HepG2 (cell line): ENCODE measurements around the gene RREB1. TPM values are rescaled to one million over a fixed set of nuclear protein-coding genes. Genes with fewer than 3 reads are reported as not detected.

Experiments
- IRF2 ChIP-seq: IDR thresholded peaks from 2 replicates; pipeline ENCODE4 v1.6.1; 2018; ENCODE audit warnings: missing genetic modification reagents, missing compliant biosample characterization
- MTA1 ChIP-seq: sonication (generic); formaldehyde crosslinking; IDR thresholded peaks from 2 replicates; pipeline ENCODE4 v1.4.0; 2020; ENCODE audit warnings: missing genetic modification reagents, mild to moderate bottlenecking, borderline replicate concordance
- NRL ChIP-seq: sonication (generic); formaldehyde crosslinking; IDR thresholded peaks from 2 replicates; pipeline ENCODE4 v1.5.0; 2020; ENCODE audit warnings: missing genetic modification reagents, mild to moderate bottlenecking, moderate library complexity, borderline replicate concordance
- SALL2 ChIP-seq: sonication (generic); formaldehyde crosslinking; IDR thresholded peaks from 2 replicates; pipeline ENCODE4 v1.8.1; 2023; ENCODE audit warnings: mild to moderate bottlenecking, missing genetic modification reagents, inconsistent platforms
- SMAD1 ChIP-seq: sonication (generic); formaldehyde crosslinking; IDR thresholded peaks from 2 replicates; pipeline ENCODE4 v1.4.0; 2020; ENCODE audit warnings: missing genetic modification reagents, low read depth, mild to moderate bottlenecking, borderline replicate concordance
- TP53 ChIP-seq: sonication (generic); formaldehyde crosslinking; conservative IDR thresholded peaks from 2 replicates; pipeline ENCODE4 v1.4.0; 2020; ENCODE audit warnings: missing genetic modification reagents
- ZFAT ChIP-seq: sonication (generic); formaldehyde crosslinking; conservative IDR thresholded peaks from 2 replicates; pipeline ENCODE4 v1.8.1; 2023; ENCODE audit warnings: missing genetic modification reagents, inconsistent platforms
- ZNF282 ChIP-seq: fragments of 450-650 bp; IDR thresholded peaks from 2 replicates; pipeline ENCODE4 v1.6.1; 2018; ENCODE audit not compliant: partially characterized antibody
- ZNF343 ChIP-seq: sonication (generic); formaldehyde crosslinking; IDR thresholded peaks from 2 replicates; pipeline ENCODE4 v1.4.0; 2020; ENCODE audit warnings: mild to moderate bottlenecking, missing genetic modification reagents
- ZNF431 ChIP-seq: sonication (generic); formaldehyde crosslinking; IDR thresholded peaks from 2 replicates; pipeline ENCODE4 v1.9.0; 2022; ENCODE audit warnings: missing genetic modification reagents, low read depth, mild to moderate bottlenecking, borderline replicate concordance
- ZNF543 ChIP-seq: sonication (generic); formaldehyde crosslinking; IDR thresholded peaks from 2 replicates; pipeline ENCODE4 v1.4.0; 2020; ENCODE audit warnings: mild to moderate bottlenecking, missing genetic modification reagents
- ZNF569 ChIP-seq: sonication (generic); formaldehyde crosslinking; IDR thresholded peaks from 2 replicates; pipeline ENCODE4 v1.5.0; 2020; ENCODE audit warnings: mild to moderate bottlenecking, missing genetic modification reagents, moderate library complexity, borderline replicate concordance
- polyA plus RNA-seq, 8 experiments: library from polyadenylated mRNA; depleted of rRNA in 3 of 8; stranded (reverse) in 7 of 8; unstranded in 1 of 8; fragments of >200 nt; fragmentation: Illumina TruSeq in 4 of 8; extraction: Trizol in 4 of 8; gene quantifications; 2 replicates each; pipeline versions ENCODE4 v1.2.1 to v1.2.3, GENCODE V29; 2011 to 2016; ENCODE audit warnings: low read depth in 4 of 8, missing spikeins in 1 of 8, mixed read lengths in 1 of 8; ENCODE audit not compliant: insufficient read depth in 1 of 8
- total RNA-seq, 5 experiments: library from RNA; depleted of rRNA; stranded (reverse); fragments of >200 nt; fragmentation: Illumina TruSeq; extraction: Trizol; gene quantifications; 2 replicates each; pipeline ENCODE4 v1.2.3, GENCODE V29; 2016; ENCODE audit warnings: low read depth in 1 of 5
- TF ChIP-seq, protein P1 (sequence below): sonication (generic); formaldehyde crosslinking; IDR thresholded peaks from 2 replicates; pipeline ENCODE4 v1.4.0; 2020; ENCODE audit warnings: missing genetic modification reagents, mild to moderate bottlenecking, borderline replicate concordance
- TF ChIP-seq, protein P2 (sequence below): sonication (generic); formaldehyde crosslinking; IDR thresholded peaks from 2 replicates; pipeline ENCODE4 v1.5.1; 2020; ENCODE audit warnings: mild to moderate bottlenecking, moderate library complexity, missing genetic modification reagents
- TF ChIP-seq, protein P3 (sequence below): sonication (generic); formaldehyde crosslinking; IDR thresholded peaks from 2 replicates; pipeline ENCODE4 v1.8.0; 2022; ENCODE audit warnings: missing genetic modification reagents, mild to moderate bottlenecking, moderate library complexity, borderline replicate concordance
- TF ChIP-seq, protein P4 (sequence below): sonication (generic); formaldehyde crosslinking; IDR thresholded peaks from 2 replicates; pipeline ENCODE4; 2020; ENCODE audit warnings: missing genetic modification reagents, mild to moderate bottlenecking, borderline replicate concordance
- TF ChIP-seq, protein P5 (sequence below): sonication (generic); formaldehyde crosslinking; IDR thresholded peaks from 2 replicates; pipeline ENCODE4 v1.4.0; 2020; ENCODE audit warnings: mild to moderate bottlenecking, missing genetic modification reagents

The RREB1 gene
- total and polyA plus RNA-seq, 2 of the 13 experiments (the other 11 are each of a cell fraction or from before 2014, with no cell fraction given) = 6.1 to 23.2 TPM

DNA sequence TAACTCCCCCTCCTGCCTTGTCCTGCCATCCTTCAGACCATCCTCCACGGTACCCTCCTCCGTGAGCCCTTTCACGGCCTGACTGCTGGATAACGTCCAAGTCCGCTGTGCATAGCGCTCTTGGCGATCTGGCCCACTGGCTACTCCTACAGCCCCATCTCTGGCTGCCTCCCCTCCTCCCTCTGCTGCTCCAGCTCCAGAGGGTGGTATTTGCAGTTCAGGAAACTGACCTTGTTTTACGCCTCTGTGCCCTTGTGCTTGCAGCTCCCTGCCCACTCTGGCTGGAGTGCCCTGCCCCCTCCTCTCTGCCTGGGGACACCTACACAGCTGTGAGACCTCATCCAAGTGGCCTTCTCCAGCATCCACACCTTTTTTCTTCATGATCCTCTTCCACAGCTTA is 6.5 kb upstream of the RREB1 start (continued):
- TF ChIP-seq IRF2 (CRISPR knock-in tag) (peak; percentile 69; the same call in 1 of the 2 replicates), MTA1 (CRISPR knock-in tag) (peak; percentile 88; the same call in 1 of the 2 replicates), ZNF282 (no peak), ZNF343 (CRISPR knock-in tag) (no peak), ZNF543 (CRISPR knock-in tag) (no peak), SALL2 (CRISPR knock-in tag) (no peak), ZFAT (CRISPR knock-in tag) (no peak), ZNF431 (CRISPR knock-in tag) (no peak; the same call in 1 of the 2 replicates), NRL (CRISPR knock-in tag) (no peak; the same call in 1 of the 2 replicates), TP53 (CRISPR knock-in tag) (no peak), SMAD1 (CRISPR knock-in tag) (peak; percentile 58; the same call in 1 of the 2 replicates), ZNF569 (CRISPR knock-in tag) (no peak)
- TF ChIP-seq, protein P1, sequence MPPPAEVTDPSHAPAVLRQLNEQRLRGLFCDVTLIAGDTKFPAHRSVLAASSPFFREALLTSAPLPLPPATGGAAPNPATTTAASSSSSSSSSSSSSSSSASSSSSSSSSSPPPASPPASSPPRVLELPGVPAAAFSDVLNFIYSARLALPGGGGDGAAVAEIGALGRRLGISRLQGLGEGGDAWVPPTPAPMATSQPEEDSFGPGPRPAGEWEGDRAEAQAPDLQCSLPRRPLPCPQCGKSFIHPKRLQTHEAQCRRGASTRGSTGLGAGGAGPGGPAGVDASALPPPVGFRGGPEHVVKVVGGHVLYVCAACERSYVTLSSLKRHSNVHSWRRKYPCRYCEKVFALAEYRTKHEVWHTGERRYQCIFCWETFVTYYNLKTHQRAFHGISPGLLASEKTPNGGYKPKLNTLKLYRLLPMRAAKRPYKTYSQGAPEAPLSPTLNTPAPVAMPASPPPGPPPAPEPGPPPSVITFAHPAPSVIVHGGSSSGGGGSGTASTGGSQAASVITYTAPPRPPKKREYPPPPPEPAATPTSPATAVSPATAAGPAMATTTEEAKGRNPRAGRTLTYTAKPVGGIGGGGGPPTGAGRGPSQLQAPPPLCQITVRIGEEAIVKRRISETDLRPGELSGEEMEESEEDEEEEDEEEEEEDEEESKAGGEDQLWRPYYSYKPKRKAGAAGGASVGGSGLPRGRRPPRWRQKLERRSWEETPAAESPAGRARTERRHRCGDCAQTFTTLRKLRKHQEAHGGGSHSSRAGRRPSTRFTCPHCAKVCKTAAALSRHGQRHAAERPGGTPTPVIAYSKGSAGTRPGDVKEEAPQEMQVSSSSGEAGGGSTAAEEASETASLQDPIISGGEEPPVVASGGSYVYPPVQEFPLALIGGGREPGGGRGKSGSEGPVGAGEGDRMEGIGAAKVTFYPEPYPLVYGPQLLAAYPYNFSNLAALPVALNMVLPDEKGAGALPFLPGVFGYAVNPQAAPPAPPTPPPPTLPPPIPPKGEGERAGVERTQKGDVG (CRISPR knock-in tag) = no peak
- TF ChIP-seq, protein P2, sequence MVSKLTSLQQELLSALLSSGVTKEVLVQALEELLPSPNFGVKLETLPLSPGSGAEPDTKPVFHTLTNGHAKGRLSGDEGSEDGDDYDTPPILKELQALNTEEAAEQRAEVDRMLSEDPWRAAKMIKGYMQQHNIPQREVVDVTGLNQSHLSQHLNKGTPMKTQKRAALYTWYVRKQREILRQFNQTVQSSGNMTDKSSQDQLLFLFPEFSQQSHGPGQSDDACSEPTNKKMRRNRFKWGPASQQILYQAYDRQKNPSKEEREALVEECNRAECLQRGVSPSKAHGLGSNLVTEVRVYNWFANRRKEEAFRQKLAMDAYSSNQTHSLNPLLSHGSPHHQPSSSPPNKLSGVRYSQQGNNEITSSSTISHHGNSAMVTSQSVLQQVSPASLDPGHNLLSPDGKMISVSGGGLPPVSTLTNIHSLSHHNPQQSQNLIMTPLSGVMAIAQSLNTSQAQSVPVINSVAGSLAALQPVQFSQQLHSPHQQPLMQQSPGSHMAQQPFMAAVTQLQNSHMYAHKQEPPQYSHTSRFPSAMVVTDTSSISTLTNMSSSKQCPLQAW (CRISPR knock-in tag) = peak; percentile 16; the same call in 1 of the 2 replicates
- TF ChIP-seq, protein P3, sequence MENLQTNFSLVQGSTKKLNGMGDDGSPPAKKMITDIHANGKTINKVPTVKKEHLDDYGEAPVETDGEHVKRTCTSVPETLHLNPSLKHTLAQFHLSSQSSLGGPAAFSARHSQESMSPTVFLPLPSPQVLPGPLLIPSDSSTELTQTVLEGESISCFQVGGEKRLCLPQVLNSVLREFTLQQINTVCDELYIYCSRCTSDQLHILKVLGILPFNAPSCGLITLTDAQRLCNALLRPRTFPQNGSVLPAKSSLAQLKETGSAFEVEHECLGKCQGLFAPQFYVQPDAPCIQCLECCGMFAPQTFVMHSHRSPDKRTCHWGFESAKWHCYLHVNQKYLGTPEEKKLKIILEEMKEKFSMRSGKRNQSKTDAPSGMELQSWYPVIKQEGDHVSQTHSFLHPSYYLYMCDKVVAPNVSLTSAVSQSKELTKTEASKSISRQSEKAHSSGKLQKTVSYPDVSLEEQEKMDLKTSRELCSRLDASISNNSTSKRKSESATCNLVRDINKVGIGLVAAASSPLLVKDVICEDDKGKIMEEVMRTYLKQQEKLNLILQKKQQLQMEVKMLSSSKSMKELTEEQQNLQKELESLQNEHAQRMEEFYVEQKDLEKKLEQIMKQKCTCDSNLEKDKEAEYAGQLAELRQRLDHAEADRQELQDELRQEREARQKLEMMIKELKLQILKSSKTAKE (CRISPR knock-in tag) = no peak
- TF ChIP-seq, protein P4, sequence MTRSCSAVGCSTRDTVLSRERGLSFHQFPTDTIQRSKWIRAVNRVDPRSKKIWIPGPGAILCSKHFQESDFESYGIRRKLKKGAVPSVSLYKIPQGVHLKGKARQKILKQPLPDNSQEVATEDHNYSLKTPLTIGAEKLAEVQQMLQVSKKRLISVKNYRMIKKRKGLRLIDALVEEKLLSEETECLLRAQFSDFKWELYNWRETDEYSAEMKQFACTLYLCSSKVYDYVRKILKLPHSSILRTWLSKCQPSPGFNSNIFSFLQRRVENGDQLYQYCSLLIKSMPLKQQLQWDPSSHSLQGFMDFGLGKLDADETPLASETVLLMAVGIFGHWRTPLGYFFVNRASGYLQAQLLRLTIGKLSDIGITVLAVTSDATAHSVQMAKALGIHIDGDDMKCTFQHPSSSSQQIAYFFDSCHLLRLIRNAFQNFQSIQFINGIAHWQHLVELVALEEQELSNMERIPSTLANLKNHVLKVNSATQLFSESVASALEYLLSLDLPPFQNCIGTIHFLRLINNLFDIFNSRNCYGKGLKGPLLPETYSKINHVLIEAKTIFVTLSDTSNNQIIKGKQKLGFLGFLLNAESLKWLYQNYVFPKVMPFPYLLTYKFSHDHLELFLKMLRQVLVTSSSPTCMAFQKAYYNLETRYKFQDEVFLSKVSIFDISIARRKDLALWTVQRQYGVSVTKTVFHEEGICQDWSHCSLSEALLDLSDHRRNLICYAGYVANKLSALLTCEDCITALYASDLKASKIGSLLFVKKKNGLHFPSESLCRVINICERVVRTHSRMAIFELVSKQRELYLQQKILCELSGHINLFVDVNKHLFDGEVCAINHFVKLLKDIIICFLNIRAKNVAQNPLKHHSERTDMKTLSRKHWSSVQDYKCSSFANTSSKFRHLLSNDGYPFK (CRISPR knock-in tag) = peak; percentile 40; the same call in 1 of the 2 replicates
- TF ChIP-seq, protein P5, sequence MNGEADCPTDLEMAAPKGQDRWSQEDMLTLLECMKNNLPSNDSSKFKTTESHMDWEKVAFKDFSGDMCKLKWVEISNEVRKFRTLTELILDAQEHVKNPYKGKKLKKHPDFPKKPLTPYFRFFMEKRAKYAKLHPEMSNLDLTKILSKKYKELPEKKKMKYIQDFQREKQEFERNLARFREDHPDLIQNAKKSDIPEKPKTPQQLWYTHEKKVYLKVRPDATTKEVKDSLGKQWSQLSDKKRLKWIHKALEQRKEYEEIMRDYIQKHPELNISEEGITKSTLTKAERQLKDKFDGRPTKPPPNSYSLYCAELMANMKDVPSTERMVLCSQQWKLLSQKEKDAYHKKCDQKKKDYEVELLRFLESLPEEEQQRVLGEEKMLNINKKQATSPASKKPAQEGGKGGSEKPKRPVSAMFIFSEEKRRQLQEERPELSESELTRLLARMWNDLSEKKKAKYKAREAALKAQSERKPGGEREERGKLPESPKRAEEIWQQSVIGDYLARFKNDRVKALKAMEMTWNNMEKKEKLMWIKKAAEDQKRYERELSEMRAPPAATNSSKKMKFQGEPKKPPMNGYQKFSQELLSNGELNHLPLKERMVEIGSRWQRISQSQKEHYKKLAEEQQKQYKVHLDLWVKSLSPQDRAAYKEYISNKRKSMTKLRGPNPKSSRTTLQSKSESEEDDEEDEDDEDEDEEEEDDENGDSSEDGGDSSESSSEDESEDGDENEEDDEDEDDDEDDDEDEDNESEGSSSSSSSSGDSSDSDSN (CRISPR knock-in tag) = peak; percentile 52; the same call in 1 of the 2 replicates
